Breast epithelium (tissue), 4 donors: Measurements from ENCODE around the gene CCDC85B. TPM values are rescaled to one million over a fixed set of nuclear protein-coding genes. Genes with fewer than 3 reads are reported as not detected.

ENCODE experiments used
- DNase-seq, 2 donors: peaks; one replicate each; pipeline ENCODE4 v3.0.0-alpha.2; 2019; ENCODE audit warnings: low spot score in 2 of 2
- H3K27ac ChIP-seq, 2 donors: fragments of 200-600 bp; sonication (generic) in 1 of 2; one replicate each; pipeline ENCODE4 v1.5.1; 2016 to 2019; ENCODE audit warnings: mild to moderate bottlenecking in 1 of 2
- H3K27me3 ChIP-seq, 2 donors: fragments of 200-600 bp; sonication (generic) in 1 of 2; one replicate each; pipeline versions ENCODE4 v1.5.1 to v1.6.0; 2017 to 2019; ENCODE audit warnings: control low read depth in 1 of 2, mild to moderate bottlenecking in 1 of 2
- H3K36me3 ChIP-seq: fragments of 200-600 bp; one replicate; pipeline ENCODE4 v1.5.1; 2019
- H3K4me1 ChIP-seq, 2 donors: fragments of 200-600 bp; sonication (generic); one replicate each; pipeline ENCODE4 v1.5.1; 2016 to 2019; ENCODE audit warnings: control low read depth in 1 of 2
- H3K4me3 ChIP-seq, 3 donors: fragments of 200-600 bp; sonication (generic); 1 replicate in 2 of 3; 2 replicates in 1 of 3; pipeline ENCODE4 v1.5.1; 2016 to 2019; ENCODE audit warnings: mild to moderate bottlenecking in 3 of 3, moderate library complexity in 2 of 3
- H3K9me3 ChIP-seq, 2 donors: fragments of 200-600 bp; sonication (generic) in 1 of 2; one replicate each; pipeline ENCODE4 v1.5.1; 2016 to 2019; ENCODE audit warnings: control low read depth in 1 of 2
- CTCF ChIP-seq, 3 donors: fragments of 450-650 bp; IDR thresholded peaks; one replicate each; pipeline ENCODE4 v1.5.1; 2016 to 2017; ENCODE audit warnings: antibody characterized with exemption in 3 of 3, mild to moderate bottlenecking in 3 of 3, moderate library complexity in 3 of 3
- POLR2A ChIP-seq: fragments of 450-650 bp; IDR thresholded peaks from one replicate; pipeline ENCODE4 v1.6.1; 2016; ENCODE audit warnings: antibody characterized with exemption, mild to moderate bottlenecking, moderate library complexity
- POLR2AphosphoS5 ChIP-seq, 3 donors: sonication (generic); formaldehyde crosslinking; IDR thresholded peaks; one replicate each; pipeline ENCODE4 v1.6.1; 2017; ENCODE audit warnings: antibody characterized with exemption in 3 of 3
- intact Hi-C: fragments of 100-400 bp; cut with DNase I; formaldehyde crosslinking; loops from one replicate; pipeline ENCODE4 v1.15.1; 2023; ENCODE audit warnings: low total_unique reads
- total RNA-seq, 3 donors: library from RNA; depleted of rRNA; stranded (reverse); fragments of >200 nt; gene quantifications; one replicate each; pipeline ENCODE4 v1.1.0, GENCODE V29; 2016

CCDC85B gene
- total RNA-seq, 3 donors from 2014 or later: 30.3 to 91.1 (median 41.9) TPM

GRCh38 chr11:65900125-65900898 is 9.8 kb downstream of the CCDC85B start, which contains the start of gene FOSL1:
FOSL1 (minus strand) TSS chr11:65900388; CDS start chr11:65900339, 49 bp downstream.
- H3K4me3 ChIP-seq: peak within 1 kb of the TSS; percentile 52 to 89 (median 53)
- intact Hi-C loops: no loop called here
- peak; percentile 87 to 90 for DNase-seq
- H3K27me3 ChIP-seq: peaks cover 0 to 8% of the 10 kb centered on the region in 2 donors
- H3K9me3 ChIP-seq: no peaks in the 10 kb centered on the region
- peaks cover 0 to 6% of the 10 kb centered on the region in 2 donors for H3K4me1 ChIP-seq
- TF ChIP-seq CTCF (IDR thresholded peaks at IDR 0.05): no peak
- TF ChIP-seq POLR2AphosphoS5 (IDR thresholded peaks at IDR 0.05): peak in 2 of 3 donors; percentile 37 to 49
- TF ChIP-seq POLR2A: no peak
- H3K27ac ChIP-seq: peak within 1 kb of the TSS; percentile 46 to 82
- no peaks in the 10 kb centered on the region for H3K36me3 ChIP-seq

GRCh38 chr11:65900899-65901180 is 10.4 kb downstream of the CCDC85B start:
- H3K36me3 ChIP-seq: no peaks in the 10 kb centered on the region
- H3K27ac ChIP-seq: peak overlapping the region in 1 of 2 donors; percentile 46
- intact Hi-C loops: no loop called here
- DNase-seq: no peak
- TF ChIP-seq CTCF (IDR thresholded peaks at IDR 0.05) (no peak), POLR2A (no peak), POLR2AphosphoS5 (IDR thresholded peaks at IDR 0.05) (no peak)
- peaks cover 0 to 6% of the 10 kb centered on the region in 2 donors for H3K4me1 ChIP-seq
- H3K27me3 ChIP-seq: peaks cover 0 to 8% of the 10 kb centered on the region in 2 donors
- H3K4me3 ChIP-seq: peak overlapping the region; percentile 52 to 89 (median 53)
- H3K9me3 ChIP-seq: no peaks in the 10 kb centered on the region

- H3K27ac ChIP-seq: no peak overlapping the region
- peaks cover 0 to 6% of the 10 kb centered on the region in 2 donors for H3K4me1 ChIP-seq
- DNase-seq: no peak
- no peaks in the 10 kb centered on the region for H3K36me3 ChIP-seq
- TF ChIP-seq CTCF (IDR thresholded peaks at IDR 0.05): no peak
- TF ChIP-seq POLR2A: no peak
- no peak for TF ChIP-seq POLR2AphosphoS5 (IDR thresholded peaks at IDR 0.05)
- peaks cover 0 to 8% of the 10 kb centered on the region in 2 donors for H3K27me3 ChIP-seq
- no peaks in the 10 kb centered on the region for H3K9me3 ChIP-seq
- H3K4me3 ChIP-seq: no peak overlapping the region
- intact Hi-C loops: no loop called here
Measured at GRCh38 chr11:65903068-65903481, 12.6 kb downstream of the CCDC85B start.

- no peak overlapping the region for H3K4me3 ChIP-seq
- H3K9me3 ChIP-seq: no peaks in the 10 kb centered on the region
- no peak overlapping the region for H3K27ac ChIP-seq
- no peak for DNase-seq
- TF ChIP-seq POLR2A (no peak), CTCF (IDR thresholded peaks at IDR 0.05) (no peak), POLR2AphosphoS5 (IDR thresholded peaks at IDR 0.05) (no peak)
- peaks cover 0 to 8% of the 10 kb centered on the region in 2 donors for H3K27me3 ChIP-seq
- peaks cover 0 to 6% of the 10 kb centered on the region in 2 donors for H3K4me1 ChIP-seq
- H3K36me3 ChIP-seq: no peaks in the 10 kb centered on the region
- intact Hi-C loops: no loop called here
Measured at GRCh38 chr11:65903715-65904114, 13.2 kb downstream of the CCDC85B start.

- Histone ChIP-seq H3K27me3 (no peaks in the 10 kb centered on the region), H3K4me3 (no peak overlapping the region), H3K36me3 (no peaks in the 10 kb centered on the region), H3K27ac (no peak overlapping the region), H3K4me1 (no peaks in the 10 kb centered on the region), H3K9me3 (no peaks in the 10 kb centered on the region)
- no peak for DNase-seq
- TF ChIP-seq POLR2A (no peak), POLR2AphosphoS5 (IDR thresholded peaks at IDR 0.05) (no peak)
- intact Hi-C loops: no loop called here
Measured at GRCh38 chr11:65906602-65907001, 16.1 kb downstream of the CCDC85B start.
